ENCODE data around the gene BAG5. TPM values are rescaled to one million over a fixed set of nuclear protein-coding genes. Genes with fewer than 3 reads are reported as not detected.

BAG5 gene
- total and polyA plus RNA-seq, 2 of the 8 experiments (the other 6 are each of a cell fraction or from before 2014, with no cell fraction given): 7.4 to 29.5 TPM

- Histone ChIP-seq H3K27me3 (replicated peaks in 1 of 4; ENCODE audit: control insufficient read depth in 3 of 4, extremely low read depth in 1 of 4, insufficient read depth in 3 of 4, low read length in 3 of 4) (no peaks in the 10 kb centered on the region; a peak in 1 of 7 replicates), H3K4me2 (ENCODE audit: insufficient read depth in 1 of 2, low read depth in 2 of 2, low read length in 2 of 2) (no peak overlapping the region), H2BK5ac (ENCODE audit: low read depth, low read length) (no peak overlapping the region), H4K8ac (ENCODE audit: extremely low read depth, insufficient read depth, low read length) (no peak overlapping the region), H3K18ac (ENCODE audit: extremely low read depth, low read length) (no peak overlapping the region), H2BK15ac (ENCODE audit: low read length) (no peak overlapping the region), H2BK12ac (ENCODE audit: low read depth, low read length) (no peak overlapping the region), H3K27ac (ENCODE audit: low read depth, low read length) (no peak overlapping the region), H3K36me3 (ENCODE audit: control insufficient read depth in 2 of 4, insufficient read depth in 4 of 4, low read length in 3 of 4) (peaks cover 0 to 17% (median 1%) of the 10 kb centered on the region in 4 experiments; a peak in 3 of 8 replicates), H3K4me1 (replicated peaks in 1 of 4; ENCODE audit: control insufficient read depth in 3 of 4, insufficient read depth in 4 of 4, low read length in 3 of 4) (peaks cover 0 to 12% (median 10%) of the 10 kb centered on the region in 4 experiments; a peak in 6 of 7 replicates), H3K23ac (ENCODE audit: insufficient read length) (no peak overlapping the region), H3K4me3 (ENCODE audit: extremely low read depth in 1 of 4, insufficient read depth in 2 of 4, low read depth in 3 of 4, low read length in 4 of 4) (no peak overlapping the region), H3K23me2 (ENCODE audit: low read depth, low read length) (peaks cover 8% of the 10 kb centered on the region; the same call in 1 of the 2 replicates), H4K5ac (ENCODE audit: insufficient read length, low read depth, low read length) (no peak overlapping the region), H3K4ac (replicated peaks; ENCODE audit: insufficient read length, low read depth, low read length) (no peak overlapping the region), H4K20me1 (replicated peaks in 1 of 2; ENCODE audit: control insufficient read depth in 1 of 2, insufficient read depth in 2 of 2, low read length in 2 of 2) (peaks cover 13 to 44% of the 10 kb centered on the region in 2 experiments), H4K91ac (replicated peaks; ENCODE audit: insufficient read length, low read length) (no peak overlapping the region), H2BK120ac (replicated peaks; ENCODE audit: low read depth, low read length) (no peak overlapping the region), H3K79me2 (ENCODE audit: control insufficient read depth in 1 of 2, insufficient read depth in 2 of 2, low read length in 2 of 2) (peaks cover 5 to 20% of the 10 kb centered on the region in 2 experiments; a peak in 3 of 4 replicates), H3K79me1 (ENCODE audit: low read depth, low read length) (peaks cover 24% of the 10 kb centered on the region), H2AFZ (ENCODE audit: low read length) (no peak overlapping the region), H3K14ac (ENCODE audit: insufficient read length) (no peak overlapping the region), H3K9ac (replicated peaks in 1 of 4; ENCODE audit: extremely low read depth in 1 of 4, low read depth in 3 of 4, low read length in 3 of 4) (no peak overlapping the region), H2AK5ac (ENCODE audit: low read depth, low read length) (no peak overlapping the region), H2BK20ac (ENCODE audit: low read length) (no peak overlapping the region), H3K9me3 (ENCODE audit: insufficient read depth in 2 of 2, low read depth in 1 of 2, low read length in 1 of 2) (no peaks in the 10 kb centered on the region), H3K56ac (replicated peaks; ENCODE audit: insufficient read length, low read depth, low read length) (no peak overlapping the region)
- CTCF ChIA-PET (ENCODE audit: partially characterized antibody): interaction anchor here (12.5 to 28.8 kb wide), 2 partner anchors 14 to 23 kb away, joined by 230 to 921 read pairs; partner anchors contain the start of gene CKB
- WGBS, 2 experiments (ENCODE audit: extremely low coverage in 1 of 2, insufficient coverage in 1 of 2, insufficient read length in 1 of 2, insufficient replicate concordance in 2 of 2, low coverage in 1 of 2, low lambda C conversion rate in 2 of 2, missing lambda C conversion rate in 1 of 2): 92% methylated on average over 20 of the region's 32 CpGs; no CpG with 5 or more reads in 1 of the 2 experiments
- DNase-seq (ENCODE audit: low read depth in 1 of 2, low spot score in 2 of 2): no peak
- POLR2A ChIA-PET (ENCODE audit: partially characterized antibody): interaction anchor here (0.7 to 29.8 kb wide), 6 partner anchors 8 to 30 kb away, joined by 3 to 844 read pairs (median 6); partner anchors contain the start of genes BAG5, CKB and COA8
- FAIRE-seq: no peak
- TF ChIP-seq RFX5 (IDR thresholded peaks at IDR 0.05; ENCODE audit: borderline replicate concordance, low read depth, low read length): no peak
- no peak for TF ChIP-seq JUND (IDR thresholded peaks at IDR 0.05; ENCODE audit: low read length)
- no peak for TF ChIP-seq HDAC2 (IDR thresholded peaks at IDR 0.05; ENCODE audit: borderline replicate concordance in 1 of 2, low read depth in 2 of 2, low read length in 2 of 2)
- TF ChIP-seq ATF2 (IDR thresholded peaks at IDR 0.05; ENCODE audit: low read length): no peak
- no peak for TF ChIP-seq MAFK (IDR thresholded peaks at IDR 0.05; ENCODE audit: low read depth, low read length)
- no peak for TF ChIP-seq KDM4A (IDR thresholded peaks at IDR 0.05; ENCODE audit: low read depth, low read length, severe bottlenecking)
- TF ChIP-seq PHF8 (conservative IDR thresholded peaks at IDR 0.05; ENCODE audit: low read depth, low read length): no peak
- no peak for TF ChIP-seq POLR2AphosphoS5 (IDR thresholded peaks at IDR 0.05; ENCODE audit: low read depth, low read length)
- TF ChIP-seq SRF (IDR thresholded peaks at IDR 0.05; ENCODE audit: low read depth, low read length): no peak
Measured at GRCh38 chr14:103532216-103533136, 30.0 kb downstream of the BAG5 start.

Data from H1 (cell line).